ENCODE data around the gene CCDC158. TPM values are rescaled to one million over a fixed set of nuclear protein-coding genes. Genes with fewer than 3 reads are reported as not detected.
"Not testable (repeated sequence)": the region's sequence is repeated elsewhere in the genome, so short reads cannot be mapped to it uniquely, and the experiment has no call there.

Gene CCDC158
- total RNA-seq, 2 donors from 2014 or later = 1.8 to 2.8 TPM

- H3K4me1 ChIP-seq (ENCODE audit: control insufficient read depth in 1 of 2, low read depth in 2 of 2) = no peaks in the 10 kb centered on the region
- no peaks in the 10 kb centered on the region for H3K36me3 ChIP-seq
- no peak overlapping the region for H3K4me3 ChIP-seq
- H3K27ac ChIP-seq = no peak overlapping the region
- DNase-seq (ENCODE audit: low spot score) (no peak), ATAC-seq (ENCODE audit: insufficient number of reproducible peaks, low FRiP score, low read depth) (no peak)
- H3K9me3 ChIP-seq = peaks cover 4% of the 10 kb centered on the region
- TF ChIP-seq, protein P1, sequence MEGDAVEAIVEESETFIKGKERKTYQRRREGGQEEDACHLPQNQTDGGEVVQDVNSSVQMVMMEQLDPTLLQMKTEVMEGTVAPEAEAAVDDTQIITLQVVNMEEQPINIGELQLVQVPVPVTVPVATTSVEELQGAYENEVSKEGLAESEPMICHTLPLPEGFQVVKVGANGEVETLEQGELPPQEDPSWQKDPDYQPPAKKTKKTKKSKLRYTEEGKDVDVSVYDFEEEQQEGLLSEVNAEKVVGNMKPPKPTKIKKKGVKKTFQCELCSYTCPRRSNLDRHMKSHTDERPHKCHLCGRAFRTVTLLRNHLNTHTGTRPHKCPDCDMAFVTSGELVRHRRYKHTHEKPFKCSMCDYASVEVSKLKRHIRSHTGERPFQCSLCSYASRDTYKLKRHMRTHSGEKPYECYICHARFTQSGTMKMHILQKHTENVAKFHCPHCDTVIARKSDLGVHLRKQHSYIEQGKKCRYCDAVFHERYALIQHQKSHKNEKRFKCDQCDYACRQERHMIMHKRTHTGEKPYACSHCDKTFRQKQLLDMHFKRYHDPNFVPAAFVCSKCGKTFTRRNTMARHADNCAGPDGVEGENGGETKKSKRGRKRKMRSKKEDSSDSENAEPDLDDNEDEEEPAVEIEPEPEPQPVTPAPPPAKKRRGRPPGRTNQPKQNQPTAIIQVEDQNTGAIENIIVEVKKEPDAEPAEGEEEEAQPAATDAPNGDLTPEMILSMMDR (IDR thresholded peaks at IDR 0.05) = no peak
- H3K27me3 ChIP-seq (replicated peaks; ENCODE audit: insufficient read depth) = no peaks in the 10 kb centered on the region
Observed at GRCh38 chr4:76282941-76283689, 137.8 kb downstream of the CCDC158 start.

GRCh38 chr4:76281594-76281993, 139.3 kb downstream of the CCDC158 start:
- not testable (repeated sequence) for H3K9me3 ChIP-seq; DNase-seq (ENCODE audit: low spot score); H3K4me3 ChIP-seq; H3K27ac ChIP-seq; H3K27me3 ChIP-seq (replicated peaks; ENCODE audit: insufficient read depth); ATAC-seq (ENCODE audit: insufficient number of reproducible peaks, low FRiP score, low read depth); H3K36me3 ChIP-seq; H3K4me1 ChIP-seq (ENCODE audit: control insufficient read depth in 1 of 2, low read depth in 2 of 2)

DNA sequence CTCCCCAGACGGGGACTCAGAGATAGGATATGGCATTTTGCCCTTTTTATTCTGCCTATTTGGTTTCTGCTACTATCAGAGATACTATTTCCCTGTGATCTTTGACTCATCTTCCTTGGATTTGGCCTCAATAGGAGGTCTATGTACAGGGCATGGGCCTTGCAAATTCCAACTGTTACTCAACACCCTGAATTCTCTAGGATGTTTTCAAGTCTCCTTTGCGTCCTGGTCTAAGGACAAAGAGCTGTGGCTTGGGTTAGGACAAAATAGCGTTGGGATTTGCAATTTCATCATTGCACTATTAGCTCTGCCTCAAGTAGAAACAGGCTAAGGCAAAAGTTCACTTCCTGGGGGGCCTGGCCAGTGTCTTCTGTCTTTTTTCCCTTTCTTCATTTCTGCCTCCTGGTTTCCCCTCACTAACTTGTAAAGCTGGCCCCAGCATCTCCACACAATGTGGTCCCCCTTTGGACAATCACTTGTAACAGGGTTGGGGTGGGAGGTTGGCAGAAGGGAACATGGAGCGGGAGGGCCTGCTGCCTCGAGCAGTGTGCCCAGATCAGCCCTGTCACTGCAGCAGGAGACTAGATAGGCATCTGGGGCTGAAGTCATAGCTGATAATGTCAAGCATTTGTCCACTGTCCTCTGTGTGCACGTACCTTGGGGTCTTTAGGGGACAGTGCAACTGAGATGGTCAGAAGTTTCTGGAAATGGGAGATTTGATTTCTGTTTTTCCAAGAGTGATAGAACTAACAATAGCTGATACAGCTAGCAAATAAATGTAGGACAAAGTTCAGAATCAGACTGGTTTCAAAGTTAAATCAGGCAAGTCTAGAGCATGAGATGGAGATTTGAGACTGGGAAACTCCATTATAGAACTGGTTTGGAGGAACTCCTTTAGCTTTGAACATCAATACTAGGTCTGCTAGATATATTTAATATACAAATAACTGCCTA, 140.2 kb downstream of the CCDC158 start:
- no peaks in the 10 kb centered on the region for H3K9me3 ChIP-seq
- TF ChIP-seq, protein P1 (IDR thresholded peaks at IDR 0.05) = no peak
- no peaks in the 10 kb centered on the region for H3K27me3 ChIP-seq (replicated peaks; ENCODE audit: insufficient read depth)
- H3K4me1 ChIP-seq (ENCODE audit: control insufficient read depth in 1 of 2, low read depth in 2 of 2) = no peaks in the 10 kb centered on the region
- H3K36me3 ChIP-seq = no peaks in the 10 kb centered on the region
- no peak for ATAC-seq (ENCODE audit: insufficient number of reproducible peaks, low FRiP score, low read depth)
- H3K4me3 ChIP-seq = no peak overlapping the region
- DNase-seq (ENCODE audit: low spot score) = no peak
- no peak overlapping the region for H3K27ac ChIP-seq

DNA sequence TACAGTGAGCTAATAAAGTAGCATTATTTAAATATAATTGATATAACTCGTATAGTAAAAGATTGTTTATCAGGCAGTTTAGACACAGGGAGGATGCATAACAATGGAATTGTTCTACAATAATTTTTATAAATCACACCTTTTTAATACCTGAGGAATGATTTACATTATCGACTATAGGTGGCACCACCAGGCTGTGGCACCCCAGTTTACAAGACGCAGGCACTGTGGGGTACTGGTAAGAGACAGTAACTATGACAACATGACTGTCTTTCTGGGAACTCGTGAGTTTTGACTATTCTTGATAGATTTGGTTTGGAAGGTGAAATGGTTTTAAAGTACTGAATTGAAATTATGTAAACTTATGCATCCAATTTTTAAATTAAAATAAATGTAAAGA, 141.5 kb downstream of the CCDC158 start:
- no peaks in the 10 kb centered on the region for H3K27me3 ChIP-seq (replicated peaks; ENCODE audit: insufficient read depth)
- H3K4me3 ChIP-seq = no peak overlapping the region
- no peaks in the 10 kb centered on the region for H3K9me3 ChIP-seq
- TF ChIP-seq, protein P1 (IDR thresholded peaks at IDR 0.05) = no peak
- H3K4me1 ChIP-seq (ENCODE audit: control insufficient read depth in 1 of 2, low read depth in 2 of 2) = no peaks in the 10 kb centered on the region
- no peak overlapping the region for H3K27ac ChIP-seq
- H3K36me3 ChIP-seq = no peaks in the 10 kb centered on the region
- no peak for ATAC-seq (ENCODE audit: insufficient number of reproducible peaks, low FRiP score, low read depth)
- DNase-seq (ENCODE audit: low spot score) = no peak

- no peaks in the 10 kb centered on the region for H3K4me1 ChIP-seq (ENCODE audit: control insufficient read depth in 1 of 2, low read depth in 2 of 2)
- DNase-seq (ENCODE audit: low spot score) (no peak), ATAC-seq (ENCODE audit: insufficient number of reproducible peaks, low FRiP score, low read depth) (no peak)
- no peaks in the 10 kb centered on the region for H3K36me3 ChIP-seq
- H3K9me3 ChIP-seq = no peaks in the 10 kb centered on the region
- H3K4me3 ChIP-seq = no peak overlapping the region
- TF ChIP-seq, protein P1 (IDR thresholded peaks at IDR 0.05) = no peak
- H3K27me3 ChIP-seq (replicated peaks; ENCODE audit: insufficient read depth) = no peaks in the 10 kb centered on the region
- no peak overlapping the region for H3K27ac ChIP-seq
Observed at GRCh38 chr4:76278583-76278982, 142.4 kb downstream of the CCDC158 start.
